Stomach (tissue), 9 donors: ENCODE measurements around the gene THSD7B. TPM values are rescaled to one million over a fixed set of nuclear protein-coding genes. Genes with fewer than 3 reads are reported as not detected.

Experiments
- DNase-seq, 2 donors: peaks; one replicate each; pipeline versions ENCODE4 v3.0.0 to v3.0.0-alpha.2; 2013 to 2019
- H3K27ac ChIP-seq, 5 donors: fragments of 200-600 bp in 4 of 5; sonication (generic) in 4 of 5; one replicate each; pipeline ENCODE4 v1.5.1; 2013 to 2019; ENCODE audit warnings: mild to moderate bottlenecking in 1 of 5, moderate library complexity in 1 of 5
- H3K27me3 ChIP-seq, 3 donors: fragments of 200-600 bp; sonication (generic); one replicate each; pipeline ENCODE4 v1.5.1; 2017 to 2019; ENCODE audit warnings: mixed run types in 1 of 3
- H3K36me3 ChIP-seq, 4 donors: fragments of 200-600 bp; sonication (generic); 1 replicate in 3 of 4; 2 replicates in 1 of 4; pipeline ENCODE4 v1.5.1; 2016 to 2019
- H3K4me1 ChIP-seq, 4 donors: fragments of 200-600 bp; sonication (generic); one replicate each; pipeline ENCODE4 v1.5.1; 2016 to 2019
- H3K4me3 ChIP-seq, 4 donors: fragments of 200-600 bp; sonication (generic) in 3 of 4; one replicate each; pipeline ENCODE4 v1.5.1; 2016 to 2019; ENCODE audit warnings: mild to moderate bottlenecking in 1 of 4
- H3K9me3 ChIP-seq, 4 donors: fragments of 200-600 bp; sonication (generic); one replicate each; pipeline ENCODE4 v1.5.1; 2016 to 2019
- CTCF ChIP-seq, 7 experiments: fragments of 450-650 bp in 4 of 7; fragments of 200-600 bp in 3 of 7; sonication (generic) in 3 of 7; IDR thresholded peaks; one replicate each; pipeline ENCODE4 v1.5.1; 2016 to 2019; ENCODE audit warnings: antibody characterized with exemption in 7 of 7, control low read depth in 2 of 7, mild to moderate bottlenecking in 1 of 7
- EP300 ChIP-seq: sonication (generic); formaldehyde crosslinking; IDR thresholded peaks from one replicate; pipeline ENCODE4 v1.6.1; 2017; ENCODE audit warnings: antibody characterized with exemption
- POLR2A ChIP-seq, 4 donors: fragments of 450-650 bp; IDR thresholded peaks; one replicate each; pipeline ENCODE4 v1.6.1; 2016; ENCODE audit warnings: antibody characterized with exemption in 4 of 4, control low read depth in 2 of 4, mild to moderate bottlenecking in 1 of 4, moderate library complexity in 1 of 4
- POLR2AphosphoS5 ChIP-seq, 3 donors: sonication (generic); formaldehyde crosslinking; IDR thresholded peaks; one replicate each; pipeline ENCODE4 v1.6.1; 2016; ENCODE audit warnings: antibody characterized with exemption in 3 of 3
- WGBS, 5 donors: extraction: QIAGEN DNeasy Blood & Tissue Kit in 3 of 5; methylation state at CpG; one replicate each; pipeline versions ENCODE4 v1.1.5 to v1.1.7; 2013 to 2018; 5-methylcytosine and 5-hydroxymethylcytosine counted together
- intact Hi-C: fragments of 100-400 bp; cut with DNase I; formaldehyde crosslinking; loops from one replicate; pipeline ENCODE4 v1.15.1; 2023; ENCODE audit warnings: low total_unique reads
- polyA plus RNA-seq, 3 donors: library from polyadenylated mRNA; stranded (reverse); fragments of 200-250 nt; gene quantifications; one replicate each; pipeline ENCODE4 v1.2.3, GENCODE V29; 2013
- total RNA-seq, 5 donors: library from RNA; depleted of rRNA; stranded (reverse); fragments of >200 nt; gene quantifications; one replicate each; pipeline versions ENCODE4 v1.1.0 to v1.2.3, GENCODE V29; 2014 to 2016
- donor health status: healthy with polysubstance abuse.
- donor health status: Bipolar disorder and iron deficiency.
- donor health status: healthy.

The THSD7B gene
- total and polyA plus RNA-seq, 8 donors = 0.05 to 4.4 TPM; not detected in 6

GRCh38 chr2:137007938-137008337 is 242.6 kb downstream of the THSD7B start:
- no peaks in the 10 kb centered on the region for H3K36me3 ChIP-seq
- no peak overlapping the region for H3K4me3 ChIP-seq
- no peaks in the 10 kb centered on the region for H3K4me1 ChIP-seq
- TF ChIP-seq POLR2A (IDR thresholded peaks at IDR 0.05) (no peak), POLR2AphosphoS5 (IDR thresholded peaks at IDR 0.05) (no peak), CTCF (IDR thresholded peaks at IDR 0.05) (no peak), EP300 (no peak)
- H3K27me3 ChIP-seq = no peaks in the 10 kb centered on the region
- no peak overlapping the region for H3K27ac ChIP-seq
- intact Hi-C loops = no loop called here
- H3K9me3 ChIP-seq = no peaks in the 10 kb centered on the region
- no peak for DNase-seq

DNA sequence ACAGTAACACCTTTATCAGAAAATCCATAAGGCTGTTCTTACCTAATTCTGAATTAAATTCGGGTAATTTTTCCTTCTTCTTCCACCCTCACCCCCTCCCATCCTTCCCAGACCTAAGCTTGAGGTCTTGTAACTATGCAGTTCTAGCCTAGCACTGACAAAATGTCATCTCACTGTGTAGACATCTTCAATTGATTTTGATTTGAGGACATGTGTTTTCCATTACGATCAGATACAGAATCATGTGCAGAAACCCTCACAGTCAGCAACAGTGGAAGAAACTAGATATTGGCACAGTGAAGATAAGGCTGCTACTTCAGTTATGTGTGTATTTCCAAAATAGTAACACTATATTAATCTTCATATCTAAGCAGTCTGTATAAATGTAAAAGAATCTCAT is 244.6 kb downstream of the THSD7B start:
- no peak overlapping the region for H3K4me3 ChIP-seq
- DNase-seq = no peak
- WGBS, 5 donors = 72 to 83% (median 75%) methylated on average over 2 of the region's 2 CpGs
- H3K9me3 ChIP-seq = no peaks in the 10 kb centered on the region
- intact Hi-C loops = no loop called here
- no peak for TF ChIP-seq POLR2AphosphoS5 (IDR thresholded peaks at IDR 0.05)
- no peak for TF ChIP-seq POLR2A (IDR thresholded peaks at IDR 0.05)
- no peak for TF ChIP-seq CTCF (IDR thresholded peaks at IDR 0.05)
- no peak for TF ChIP-seq EP300
- no peaks in the 10 kb centered on the region for H3K27me3 ChIP-seq
- H3K4me1 ChIP-seq = no peaks in the 10 kb centered on the region
- no peaks in the 10 kb centered on the region for H3K36me3 ChIP-seq
- no peak overlapping the region for H3K27ac ChIP-seq

GRCh38 chr2:137020452-137021196 is 255.3 kb downstream of the THSD7B start:
- Histone ChIP-seq H3K9me3 (no peaks in the 10 kb centered on the region), H3K27me3 (no peaks in the 10 kb centered on the region), H3K4me1 (no peaks in the 10 kb centered on the region), H3K4me3 (no peak overlapping the region), H3K36me3 (no peaks in the 10 kb centered on the region), H3K27ac (no peak overlapping the region)
- intact Hi-C loops = no loop called here
- 55 to 67% (median 64%) methylated on average over 11 of the region's 11 CpGs for WGBS, 5 donors
- no peak for DNase-seq
- TF ChIP-seq POLR2A (IDR thresholded peaks at IDR 0.05) = no peak
- no peak for TF ChIP-seq POLR2AphosphoS5 (IDR thresholded peaks at IDR 0.05)
- no peak for TF ChIP-seq CTCF (IDR thresholded peaks at IDR 0.05)
- no peak for TF ChIP-seq EP300

DNA sequence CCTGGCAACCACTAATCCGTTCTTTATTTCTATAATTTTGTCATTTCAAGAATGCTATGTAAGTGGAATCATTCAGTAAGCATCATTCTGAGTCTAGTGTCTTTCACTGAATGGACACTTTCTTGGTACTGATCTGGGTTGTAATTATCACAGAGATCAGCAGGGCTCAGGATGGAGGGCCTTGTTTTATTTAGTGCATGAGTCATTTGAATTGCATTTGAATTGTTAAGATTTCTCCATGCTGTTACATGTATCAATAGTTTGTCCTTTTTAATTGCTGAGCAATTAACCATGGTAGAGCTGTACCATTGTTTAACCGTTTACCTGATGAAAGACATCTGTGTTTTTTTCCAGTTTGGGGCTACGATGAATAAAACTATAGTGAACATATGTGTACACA is 256.4 kb downstream of the THSD7B start:
- TF ChIP-seq EP300 (no peak), POLR2AphosphoS5 (IDR thresholded peaks at IDR 0.05) (no peak), POLR2A (IDR thresholded peaks at IDR 0.05) (no peak), CTCF (IDR thresholded peaks at IDR 0.05) (no peak)
- intact Hi-C loops = no loop called here

More for the DNA sequence above, 256.4 kb downstream of the THSD7B start:
- Histone ChIP-seq H3K9me3 (no peaks in the 10 kb centered on the region), H3K4me1 (no peaks in the 10 kb centered on the region), H3K27ac (no peak overlapping the region), H3K4me3 (no peak overlapping the region), H3K36me3 (no peaks in the 10 kb centered on the region), H3K27me3 (no peaks in the 10 kb centered on the region)
- WGBS, 5 donors = 70 to 78% (median 73%) methylated on average over 3 of the region's 3 CpGs
- DNase-seq = no peak
